ENCODE measurements around the gene TUBB3.

TUBB3 gene

GRCh38 chr16:89890200-89890599 is 32.9 kb upstream of the TUBB3 start:
- no peak overlapping the region for H3K9ac ChIP-seq
- peaks cover 5% of the 10 kb centered on the region; the same call in 1 of the 2 replicates for H3K36me3 ChIP-seq (ENCODE audit: insufficient read depth)
- H3K4me1 ChIP-seq (ENCODE audit: low read depth, poor library complexity, severe bottlenecking): no peaks in the 10 kb centered on the region

GRCh38 chr16:89890886-89891657 is 32.1 kb upstream of the TUBB3 start:
- Histone ChIP-seq H3K4me3 (IDR thresholded peaks at IDR 0.05; ENCODE audit: insufficient read depth, low read depth, low read length) (no peak overlapping the region), H3K36me3 (ENCODE audit: insufficient read depth) (no peaks in the 10 kb centered on the region; the same call in 1 of the 2 replicates), H3K4me1 (ENCODE audit: low read depth, poor library complexity, severe bottlenecking) (no peaks in the 10 kb centered on the region), H3K9ac (no peak overlapping the region), H3K27ac (no peak overlapping the region), H4K20me1 (ENCODE audit: insufficient read depth) (no peaks in the 10 kb centered on the region), H3K79me2 (ENCODE audit: insufficient read depth, low read depth) (no peaks in the 10 kb centered on the region), H3K27me3 (ENCODE audit: insufficient read depth, low read depth) (no peaks in the 10 kb centered on the region), H2AFZ (ENCODE audit: low read depth) (no peak overlapping the region), H3K4me2 (no peak overlapping the region)
- TF ChIP-seq, protein P1, sequence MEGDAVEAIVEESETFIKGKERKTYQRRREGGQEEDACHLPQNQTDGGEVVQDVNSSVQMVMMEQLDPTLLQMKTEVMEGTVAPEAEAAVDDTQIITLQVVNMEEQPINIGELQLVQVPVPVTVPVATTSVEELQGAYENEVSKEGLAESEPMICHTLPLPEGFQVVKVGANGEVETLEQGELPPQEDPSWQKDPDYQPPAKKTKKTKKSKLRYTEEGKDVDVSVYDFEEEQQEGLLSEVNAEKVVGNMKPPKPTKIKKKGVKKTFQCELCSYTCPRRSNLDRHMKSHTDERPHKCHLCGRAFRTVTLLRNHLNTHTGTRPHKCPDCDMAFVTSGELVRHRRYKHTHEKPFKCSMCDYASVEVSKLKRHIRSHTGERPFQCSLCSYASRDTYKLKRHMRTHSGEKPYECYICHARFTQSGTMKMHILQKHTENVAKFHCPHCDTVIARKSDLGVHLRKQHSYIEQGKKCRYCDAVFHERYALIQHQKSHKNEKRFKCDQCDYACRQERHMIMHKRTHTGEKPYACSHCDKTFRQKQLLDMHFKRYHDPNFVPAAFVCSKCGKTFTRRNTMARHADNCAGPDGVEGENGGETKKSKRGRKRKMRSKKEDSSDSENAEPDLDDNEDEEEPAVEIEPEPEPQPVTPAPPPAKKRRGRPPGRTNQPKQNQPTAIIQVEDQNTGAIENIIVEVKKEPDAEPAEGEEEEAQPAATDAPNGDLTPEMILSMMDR (conservative IDR thresholded peaks at IDR 0.05; ENCODE audit: low read depth, low read length): no peak

More at GRCh38 chr16:89890200-89890599, 32.9 kb upstream of the TUBB3 start:
- H3K27me3 ChIP-seq (ENCODE audit: insufficient read depth, low read depth): no peaks in the 10 kb centered on the region
- H2AFZ ChIP-seq (ENCODE audit: low read depth): no peak overlapping the region
- no peaks in the 10 kb centered on the region for H4K20me1 ChIP-seq (ENCODE audit: insufficient read depth)
- H3K4me3 ChIP-seq (IDR thresholded peaks at IDR 0.05; ENCODE audit: insufficient read depth, low read depth, low read length): no peak overlapping the region
- TF ChIP-seq, protein P1 (conservative IDR thresholded peaks at IDR 0.05; ENCODE audit: low read depth, low read length): no peak
- no peaks in the 10 kb centered on the region for H3K79me2 ChIP-seq (ENCODE audit: insufficient read depth, low read depth)
- no peak overlapping the region for H3K27ac ChIP-seq
- no peak overlapping the region for H3K4me2 ChIP-seq

- no peaks in the 10 kb centered on the region for H3K79me2 ChIP-seq (ENCODE audit: insufficient read depth, low read depth)
Measured at GRCh38 chr16:89892055-89892630, 31.0 kb upstream of the TUBB3 start.

GRCh38 chr16:89892635-89893034 is 30.5 kb upstream of the TUBB3 start:
- Histone ChIP-seq H4K20me1 (ENCODE audit: insufficient read depth) (no peaks in the 10 kb centered on the region), H3K4me2 (no peak overlapping the region), H3K9ac (no peak overlapping the region), H3K4me3 (IDR thresholded peaks at IDR 0.05; ENCODE audit: insufficient read depth, low read depth, low read length) (no peak overlapping the region), H2AFZ (ENCODE audit: low read depth) (no peak overlapping the region), H3K36me3 (ENCODE audit: insufficient read depth) (no peaks in the 10 kb centered on the region; the same call in 1 of the 2 replicates), H3K4me1 (ENCODE audit: low read depth, poor library complexity, severe bottlenecking) (no peaks in the 10 kb centered on the region), H3K27ac (no peak overlapping the region), H3K27me3 (ENCODE audit: insufficient read depth, low read depth) (no peaks in the 10 kb centered on the region), H3K79me2 (ENCODE audit: insufficient read depth, low read depth) (no peaks in the 10 kb centered on the region)
- TF ChIP-seq, protein P1 (conservative IDR thresholded peaks at IDR 0.05; ENCODE audit: low read depth, low read length): no peak

More at GRCh38 chr16:89892055-89892630, 31.0 kb upstream of the TUBB3 start:
- TF ChIP-seq, protein P1 (conservative IDR thresholded peaks at IDR 0.05; ENCODE audit: low read depth, low read length): no peak
- Histone ChIP-seq H2AFZ (ENCODE audit: low read depth) (no peak overlapping the region), H3K36me3 (ENCODE audit: insufficient read depth) (no peaks in the 10 kb centered on the region; the same call in 1 of the 2 replicates), H4K20me1 (ENCODE audit: insufficient read depth) (no peaks in the 10 kb centered on the region), H3K27ac (no peak overlapping the region), H3K4me2 (no peak overlapping the region), H3K4me3 (IDR thresholded peaks at IDR 0.05; ENCODE audit: insufficient read depth, low read depth, low read length) (no peak overlapping the region), H3K27me3 (ENCODE audit: insufficient read depth, low read depth) (no peaks in the 10 kb centered on the region), H3K4me1 (ENCODE audit: low read depth, poor library complexity, severe bottlenecking) (no peaks in the 10 kb centered on the region), H3K9ac (no peak overlapping the region)
